ENCODE results near the gene LAMA1.

DNA sequence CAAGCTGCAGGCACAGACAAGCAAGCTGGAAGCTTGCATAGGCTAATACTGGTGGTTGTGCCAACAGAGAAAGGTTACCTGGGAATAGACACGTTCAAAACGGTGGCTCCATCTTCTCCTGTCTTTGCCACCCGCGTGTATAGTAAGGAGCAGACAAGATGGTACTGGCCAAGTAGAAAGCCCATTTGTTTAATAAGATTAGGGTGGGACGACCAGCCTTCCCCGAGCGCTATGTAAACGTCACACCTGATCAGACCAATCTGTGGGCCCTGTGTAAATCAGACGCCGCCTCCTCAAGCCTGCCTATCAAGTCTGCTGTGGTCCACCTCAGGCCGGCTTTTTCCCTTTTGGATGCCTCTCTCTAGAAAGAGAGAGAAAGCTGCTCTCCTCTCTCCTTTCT lies 189.2 kb downstream of the LAMA1 start:
- TF ChIP-seq, protein P1, sequence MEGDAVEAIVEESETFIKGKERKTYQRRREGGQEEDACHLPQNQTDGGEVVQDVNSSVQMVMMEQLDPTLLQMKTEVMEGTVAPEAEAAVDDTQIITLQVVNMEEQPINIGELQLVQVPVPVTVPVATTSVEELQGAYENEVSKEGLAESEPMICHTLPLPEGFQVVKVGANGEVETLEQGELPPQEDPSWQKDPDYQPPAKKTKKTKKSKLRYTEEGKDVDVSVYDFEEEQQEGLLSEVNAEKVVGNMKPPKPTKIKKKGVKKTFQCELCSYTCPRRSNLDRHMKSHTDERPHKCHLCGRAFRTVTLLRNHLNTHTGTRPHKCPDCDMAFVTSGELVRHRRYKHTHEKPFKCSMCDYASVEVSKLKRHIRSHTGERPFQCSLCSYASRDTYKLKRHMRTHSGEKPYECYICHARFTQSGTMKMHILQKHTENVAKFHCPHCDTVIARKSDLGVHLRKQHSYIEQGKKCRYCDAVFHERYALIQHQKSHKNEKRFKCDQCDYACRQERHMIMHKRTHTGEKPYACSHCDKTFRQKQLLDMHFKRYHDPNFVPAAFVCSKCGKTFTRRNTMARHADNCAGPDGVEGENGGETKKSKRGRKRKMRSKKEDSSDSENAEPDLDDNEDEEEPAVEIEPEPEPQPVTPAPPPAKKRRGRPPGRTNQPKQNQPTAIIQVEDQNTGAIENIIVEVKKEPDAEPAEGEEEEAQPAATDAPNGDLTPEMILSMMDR (conservative IDR thresholded peaks at IDR 0.05) = no peak
- TF ChIP-seq ZFX (IDR thresholded peaks at IDR 0.05) = no peak
